HEK293 (cell line): Measurements from ENCODE around the gene ASXL1.

Experiments
- CTCF ChIA-PET: fragments of 350-600 bp; formaldehyde crosslinking; extraction: SDS; loops from one replicate; lab custom pipeline; 2021; ENCODE audit warnings: antibody characterized with exemption; lab: Yijun Ruan, JAX
- POLR2A ChIA-PET: fragments of 300-600 bp; formaldehyde crosslinking; extraction: SDS; loops from one replicate; lab custom pipeline; 2020; ENCODE audit warnings: antibody characterized with exemption, inconsistent platforms; lab: Yijun Ruan, JAX
- H3K27ac ChIP-seq: fragments of 200-500 bp; sonication (Bioruptor generic); 2 replicates; pipeline ENCODE4 v1.5.1; 2014; ENCODE audit warnings: low read depth, low read length, control low read depth, inconsistent platforms; ENCODE audit errors: extremely low read depth
- H3K36me3 ChIP-seq, 2 experiments: fragments of 200-500 bp in 1 of 2; sonication (Bioruptor generic) in 1 of 2; 1 replicate in 1 of 2; 2 replicates in 1 of 2; pipeline ENCODE4 v1.5.1; 2014 to 2017; ENCODE audit warnings: inconsistent platforms in 2 of 2, low read length in 2 of 2; ENCODE audit not compliant: control insufficient read depth in 2 of 2, insufficient read depth in 1 of 2
- H3K4me1 ChIP-seq: fragments of 200-500 bp; sonication (Bioruptor generic); 2 replicates; pipeline ENCODE4 v1.5.1; 2014; ENCODE audit warnings: mild to moderate bottlenecking, low read length, inconsistent platforms; ENCODE audit not compliant: control insufficient read depth, insufficient read depth
- H3K4me3 ChIP-seq: 2 replicates; pipeline ENCODE4 v1.5.1; 2011; ENCODE audit warnings: low read depth, mild to moderate bottlenecking, control low read depth, low read length, moderate library complexity
- H3K9me3 ChIP-seq: fragments of 200-500 bp; sonication (Bioruptor generic); 2 replicates; pipeline ENCODE4 v1.5.1; 2014; ENCODE audit warnings: low read depth, low read length, inconsistent platforms; ENCODE audit not compliant: control insufficient read depth, insufficient read depth
- HOXA7 ChIP-seq: sonication (generic); formaldehyde crosslinking; IDR thresholded peaks from 2 replicates; pipeline ENCODE4 v1.8.1; 2022; ENCODE audit warnings: missing genetic modification reagents, borderline replicate concordance
- IKZF3 ChIP-seq: fragments of 450-650 bp; IDR thresholded peaks from 2 replicates; pipeline ENCODE4 v1.5.0; 2018; ENCODE audit warnings: missing biosample characterization, mild to moderate bottlenecking, missing genetic modification characterization, moderate library complexity
- PBX3 ChIP-seq: sonication (generic); formaldehyde crosslinking; IDR thresholded peaks from 2 replicates; pipeline ENCODE4 v1.8.1; 2022; ENCODE audit warnings: mild to moderate bottlenecking, moderate library complexity, missing genetic modification reagents
- RBAK ChIP-seq: fragments of 450-650 bp; formaldehyde crosslinking; IDR thresholded peaks from 2 replicates; pipeline ENCODE4 v1.5.1; 2016; ENCODE audit warnings: missing biosample characterization, missing genetic modification characterization
- SCRT2 ChIP-seq: fragments of 450-650 bp; formaldehyde crosslinking; IDR thresholded peaks from 2 replicates; pipeline ENCODE4 v1.5.1; 2016; ENCODE audit warnings: missing biosample characterization, missing genetic modification characterization
- TSHZ1 ChIP-seq: fragments of 450-650 bp; formaldehyde crosslinking; IDR thresholded peaks from 2 replicates; pipeline ENCODE4 v1.5.1; 2016; ENCODE audit warnings: missing biosample characterization, missing genetic modification characterization, borderline replicate concordance
- YY1 ChIP-seq: fragments of 450-650 bp; formaldehyde crosslinking; IDR thresholded peaks from 2 replicates; pipeline ENCODE4 v1.5.1; 2018; ENCODE audit warnings: missing biosample characterization, missing genetic modification characterization
- ZBTB21 ChIP-seq: fragments of 450-650 bp; formaldehyde crosslinking; IDR thresholded peaks from 2 replicates; pipeline ENCODE4 v1.5.1; 2017; ENCODE audit warnings: missing biosample characterization, missing genetic modification characterization
- ZBTB44 ChIP-seq: fragments of 450-650 bp; IDR thresholded peaks from 2 replicates; pipeline ENCODE4 v1.5.1; 2018; ENCODE audit warnings: missing biosample characterization, mild to moderate bottlenecking, missing genetic modification characterization
- ZNF248 ChIP-seq: fragments of 450-650 bp; formaldehyde crosslinking; IDR thresholded peaks from 2 replicates; pipeline ENCODE4 v1.5.1; 2017; ENCODE audit warnings: missing biosample characterization, missing genetic modification characterization
- ZNF266 ChIP-seq: fragments of 450-650 bp; formaldehyde crosslinking; IDR thresholded peaks from 2 replicates; pipeline ENCODE4 v1.5.1; 2016; ENCODE audit warnings: missing biosample characterization, missing genetic modification characterization, low read depth
- ZNF354C ChIP-seq: fragments of 450-650 bp; formaldehyde crosslinking; IDR thresholded peaks from 2 replicates; pipeline ENCODE4 v1.5.1; 2016; ENCODE audit warnings: missing biosample characterization, missing genetic modification characterization, low read depth, borderline replicate concordance
- ZNF514 ChIP-seq: fragments of 450-650 bp; formaldehyde crosslinking; IDR thresholded peaks from 2 replicates; pipeline ENCODE4 v1.5.1; 2016; ENCODE audit warnings: missing biosample characterization, missing genetic modification characterization
- ZNF621 ChIP-seq: fragments of 450-650 bp; formaldehyde crosslinking; IDR thresholded peaks from 2 replicates; pipeline ENCODE4 v1.5.1; 2017; ENCODE audit warnings: missing biosample characterization, missing genetic modification characterization
- ZNF624 ChIP-seq: fragments of 450-650 bp; formaldehyde crosslinking; IDR thresholded peaks from 2 replicates; pipeline ENCODE4 v1.5.1; 2017; ENCODE audit warnings: missing biosample characterization, missing genetic modification characterization
- ZNF670 ChIP-seq: fragments of 450-650 bp; formaldehyde crosslinking; IDR thresholded peaks from 2 replicates; pipeline ENCODE4 v1.5.1; 2016; ENCODE audit warnings: missing biosample characterization, missing genetic modification characterization, low read depth
- ZNF768 ChIP-seq: fragments of 450-650 bp; formaldehyde crosslinking; IDR thresholded peaks from 2 replicates; pipeline ENCODE4 v1.5.1; 2018; ENCODE audit warnings: missing biosample characterization, mild to moderate bottlenecking, missing genetic modification characterization
- ZNF776 ChIP-seq: fragments of 450-650 bp; formaldehyde crosslinking; IDR thresholded peaks from 2 replicates; pipeline ENCODE4 v1.5.0; 2017; ENCODE audit warnings: missing biosample characterization, missing genetic modification characterization, borderline replicate concordance
- ZSCAN18 ChIP-seq: fragments of 450-650 bp; formaldehyde crosslinking; IDR thresholded peaks from 2 replicates; pipeline ENCODE4 v1.5.1; 2016; ENCODE audit warnings: missing biosample characterization, missing genetic modification characterization
- ZXDB ChIP-seq: fragments of 450-650 bp; formaldehyde crosslinking; IDR thresholded peaks from 2 replicates; pipeline ENCODE4 v1.5.1; 2016; ENCODE audit warnings: missing biosample characterization, missing genetic modification characterization

Gene ASXL1

GRCh38 chr20:32455171-32455900 lies 97.2 kb downstream of the ASXL1 start (continued):
- TF ChIP-seq RBAK (no peak), ZNF354C (tag by site-specific recombination) (no peak), ZBTB21 (tag by site-specific recombination) (no peak)

- ChIA-PET POLR2A (interaction anchor here (0.6 kb wide), 1 partner anchor 9 kb away, joined by 5 read pairs; no protein-coding TSS in a partner anchor), CTCF (interaction anchor here (0.6 to 1.2 kb wide), 15 partner anchors 9 to 581 kb away, joined by 3 to 6 read pairs (median 3); no protein-coding TSS in a partner anchor)
- Histone ChIP-seq H3K27ac (no peak overlapping the region; the same call in 1 of the 2 replicates), H3K4me3 (no peak overlapping the region), H3K36me3 (peaks cover 0 to 33% of the 10 kb centered on the region in 2 experiments; a peak in 1 of 3 replicates), H3K9me3 (no peaks in the 10 kb centered on the region), H3K4me1 (no peaks in the 10 kb centered on the region; the same call in 1 of the 2 replicates)
- TF ChIP-seq ZSCAN18 (tag by site-specific recombination) (no peak), ZNF670 (tag by site-specific recombination) (no peak), IKZF3 (tag by site-specific recombination) (no peak), ZXDB (tag by site-specific recombination) (0 out of 2 replicates have a peak, but pooled peaks have one; percentile 31), TSHZ1 (tag by site-specific recombination) (no peak)
- TF ChIP-seq, all 188 proteins: peak for 1
These were observed 98.0 kb downstream of the ASXL1 start for GRCh38 chr20:32455901-32456701.

- peak overlapping the region; percentile 62 for H3K4me3 ChIP-seq
- CTCF ChIA-PET: interaction anchor here (0.5 to 1.2 kb wide), 14 partner anchors 10 to 370 kb away, joined by 3 to 7 read pairs (median 3); partner anchors contain the start of gene ASXL1
- peaks cover 0 to 24% of the 10 kb centered on the region in 2 experiments; a peak in 1 of 3 replicates for H3K36me3 ChIP-seq
- POLR2A ChIA-PET: interaction anchor here (0.6 kb wide), 2 partner anchors 18 to 1257 kb away, joined by 3 to 6 read pairs; no protein-coding TSS in a partner anchor
- H3K4me1 ChIP-seq: no peaks in the 10 kb centered on the region; the same call in 1 of the 2 replicates
- peak overlapping the region; percentile 12; the same call in 1 of the 2 replicates for H3K27ac ChIP-seq
- H3K9me3 ChIP-seq: no peaks in the 10 kb centered on the region
- TF ChIP-seq ZNF768 (tag by site-specific recombination) (no peak), HOXA7 (CRISPR knock-in tag) (no peak), ZBTB44 (no peak), ZNF624 (no peak), ZNF248 (tag by site-specific recombination) (no peak), ZNF776 (tag by site-specific recombination) (no peak), ZNF621 (tag by site-specific recombination) (no peak), SCRT2 (tag by site-specific recombination) (no peak), ZNF514 (tag by site-specific recombination) (no peak), YY1 (tag by site-specific recombination) (no peak), PBX3 (no peak), ZNF266 (tag by site-specific recombination) (no peak)
These were observed 98.8 kb downstream of the ASXL1 start for GRCh38 chr20:32456869-32457478.
